Astrocyte (in vitro differentiated cells and primary cell): ENCODE measurements around the gene RTN1.

Source experiments
- CTCF ChIP-seq: IDR thresholded peaks from 2 replicates; pipeline ENCODE4 v1.5.1; 2011; ENCODE audit warnings: low read depth, mild to moderate bottlenecking, inconsistent platforms, low read length, moderate library complexity; ENCODE audit not compliant: insufficient read depth
- EZH2 ChIP-seq: IDR thresholded peaks from 2 replicates; pipeline ENCODE4 v1.6.1; 2012; ENCODE audit warnings: mild to moderate bottlenecking, low read length, inconsistent platforms; ENCODE audit not compliant: insufficient read depth

DNA sequence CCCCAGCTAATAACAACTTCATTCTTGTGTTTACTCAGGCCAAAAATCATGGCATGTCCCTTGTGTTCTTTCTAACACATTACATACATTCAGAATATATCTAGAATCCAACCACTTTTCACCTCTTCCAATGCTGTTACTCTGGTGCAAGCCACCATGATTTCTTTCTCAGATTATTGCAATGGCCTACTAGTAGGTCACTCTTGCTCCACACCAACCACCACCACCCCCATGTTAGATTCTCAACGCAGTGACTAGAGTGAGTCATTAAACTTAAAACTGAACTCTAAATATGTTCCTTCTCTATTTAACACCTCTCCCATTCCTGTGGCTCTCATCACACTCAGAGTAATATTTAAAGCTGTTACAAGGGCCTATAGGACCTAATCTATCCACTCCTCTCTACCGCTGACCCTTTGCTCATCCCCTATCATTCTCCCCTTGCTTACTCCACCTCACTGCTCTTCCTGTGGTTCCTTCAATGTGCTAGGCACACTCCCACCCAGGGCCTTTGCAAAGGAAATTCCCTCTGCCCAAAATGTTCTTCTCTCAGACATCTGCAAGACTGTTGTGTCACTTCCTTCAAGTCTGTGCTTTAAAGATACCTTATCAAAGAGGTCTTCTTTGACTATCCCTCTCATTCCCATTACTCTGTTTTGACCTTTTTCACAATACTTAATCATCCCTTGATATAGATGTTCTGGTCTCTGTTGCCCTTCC lies 6.6 kb downstream of the RTN1 start:
- TF ChIP-seq CTCF (no peak), EZH2 (no peak)
